ENCODE results near the gene ST6GALNAC1. TPM values are rescaled to one million over a fixed set of nuclear protein-coding genes. Genes with fewer than 3 reads are reported as not detected.

The ST6GALNAC1 gene
- total and polyA plus RNA-seq, 4 donors, result 0.16 to 2.1 (median 0.21) TPM; not detected in 1

- no peak for TF ChIP-seq ZBTB33 (IDR thresholded peaks at IDR 0.05)
- TF ChIP-seq MAX (IDR thresholded peaks at IDR 0.05), result no peak
These were observed 18.1 kb downstream of the ST6GALNAC1 start (continued) for GRCh38 chr17:76625496-76625895.

GRCh38 chr17:76623271-76624146 is 20.0 kb downstream of the ST6GALNAC1 start:
- Histone ChIP-seq H3K27ac (ENCODE audit: low read depth in 1 of 2, low read length in 2 of 2) (no peak overlapping the region), H3K4me3 (ENCODE audit: low read depth in 1 of 3, low read length in 3 of 3) (no peak overlapping the region), H3K4me1 (ENCODE audit: control insufficient read depth in 4 of 4, insufficient read depth in 4 of 4, low read length in 3 of 4) (peaks cover 0 to 3% (median 0%) of the 10 kb centered on the region in 4 donors), H3K27me3 (ENCODE audit: control insufficient read depth in 4 of 4, insufficient read depth in 4 of 4, low read length in 3 of 4) (no peaks in the 10 kb centered on the region), H3K9ac (ENCODE audit: low read depth in 1 of 2, low read length in 2 of 2) (no peak overlapping the region), H3K36me3 (ENCODE audit: control insufficient read depth in 4 of 4, insufficient read depth in 3 of 4, low read depth in 1 of 4, low read length in 3 of 4) (no peaks in the 10 kb centered on the region), H3K9me3 (ENCODE audit: control insufficient read depth in 4 of 4, low read length in 3 of 4) (no peaks in the 10 kb centered on the region)
- TF ChIP-seq CTCF (IDR thresholded peaks at IDR 0.05; ENCODE audit: low read depth, low read length, missing input control), result peak; percentile 93
- TF ChIP-seq RAD21 (IDR thresholded peaks at IDR 0.05), result peak; percentile 90 to 93
- no peak for TF ChIP-seq EGR1 (IDR thresholded peaks at IDR 0.05; ENCODE audit: low read depth in 2 of 2)
- TF ChIP-seq FOXA2 (IDR thresholded peaks at IDR 0.05), result no peak
- no peak for TF ChIP-seq REST (IDR thresholded peaks at IDR 0.05)
- TF ChIP-seq MAX (IDR thresholded peaks at IDR 0.05), result no peak
- TF ChIP-seq HNF4A (conservative IDR thresholded peaks at IDR 0.05), result no peak
- TF ChIP-seq SP1 (IDR thresholded peaks at IDR 0.05), result no peak
- TF ChIP-seq HNF4G (IDR thresholded peaks at IDR 0.05), result no peak
- no peak for TF ChIP-seq RXRA (IDR thresholded peaks at IDR 0.05)
- TF ChIP-seq FOXA1 (IDR thresholded peaks at IDR 0.05), result no peak
- DNase-seq (ENCODE audit: low spot score), result peak; percentile 85
- 29% methylated on average over 18 of the region's 18 CpGs for WGBS
